Activated CD4-positive, alpha-beta T cell treated with anti-CD3 and anti-CD28 coated beads, Interleukin-2, amount 10 ng/mL, durations not matched to agents 24 days and 14 days (primary cell): Measurements from ENCODE around the gene IGF2R. TPM values are rescaled to one million over a fixed set of nuclear protein-coding genes. Genes with fewer than 3 reads are reported as not detected.
A peak's percentile ranks its signal among the peaks of the same experiment; 100 is the strongest.

Experiments
- DNase-seq: peaks from one replicate; pipeline ENCODE4 v3.0.0; 2022
- H3K27ac Mint-ChIP-seq: one replicate; pipeline ENCODE4 v1.8.0; 2022; ENCODE audit warnings: mild to moderate bottlenecking, mixed read lengths
- H3K27me3 Mint-ChIP-seq: one replicate; pipeline ENCODE4 v1.8.0; 2022; ENCODE audit warnings: mixed read lengths
- H3K36me3 Mint-ChIP-seq: one replicate; pipeline ENCODE4 v1.8.0; 2022; ENCODE audit warnings: low read depth, mild to moderate bottlenecking, mixed read lengths
- H3K4me1 Mint-ChIP-seq: one replicate; pipeline ENCODE4 v1.8.0; 2021; ENCODE audit warnings: mixed read lengths
- H3K4me3 Mint-ChIP-seq: one replicate; pipeline ENCODE4 v1.8.0; 2022; ENCODE audit warnings: mild to moderate bottlenecking, moderate library complexity, mixed read lengths
- H3K9me3 Mint-ChIP-seq: one replicate; pipeline ENCODE4 v1.8.0; 2021; ENCODE audit warnings: mixed read lengths
- intact Hi-C: fragments of 100-400 bp; cut with micrococcal nuclease; formaldehyde crosslinking; loops from one replicate; pipeline ENCODE4 v1.15.1; 2023
- total RNA-seq: library from RNA; stranded (reverse); gene quantifications from 2 replicates; pipeline ENCODE4 v1.2.3, GENCODE V29; 2022

IGF2R gene
- total RNA-seq, 1 donor from 2014 or later: 77.9 TPM

GRCh38 chr6:160054271-160054670 lies 85.4 kb downstream of the IGF2R start:
- intact Hi-C loops: no loop called here
- H3K36me3 Mint-ChIP-seq: peaks cover 81% of the 10 kb centered on the region
- no peak overlapping the region for H3K27ac Mint-ChIP-seq
- H3K27me3 Mint-ChIP-seq: no peaks in the 10 kb centered on the region
- no peak overlapping the region for H3K4me3 Mint-ChIP-seq
- peaks cover 30% of the 10 kb centered on the region for H3K4me1 Mint-ChIP-seq
- no peak for DNase-seq
- H3K9me3 Mint-ChIP-seq: no peaks in the 10 kb centered on the region

- no peak for DNase-seq
- no peaks in the 10 kb centered on the region for H3K9me3 Mint-ChIP-seq
- H3K27me3 Mint-ChIP-seq: no peaks in the 10 kb centered on the region
- peaks cover 28% of the 10 kb centered on the region for H3K4me1 Mint-ChIP-seq
- H3K36me3 Mint-ChIP-seq: peaks cover 80% of the 10 kb centered on the region
- no peak overlapping the region for H3K4me3 Mint-ChIP-seq
- peak overlapping the region; percentile 52 for H3K27ac Mint-ChIP-seq
- intact Hi-C loops: no loop called here
These were observed 86.0 kb downstream of the IGF2R start for GRCh38 chr6:160054913-160055312.

- Mint-ChIP-seq H3K27ac (no peak overlapping the region), H3K36me3 (peaks cover 78% of the 10 kb centered on the region), H3K27me3 (no peaks in the 10 kb centered on the region)
These were observed 86.5 kb downstream of the IGF2R start for GRCh38 chr6:160055378-160055777.

GRCh38 chr6:160055813-160056212 lies 86.9 kb downstream of the IGF2R start:
- intact Hi-C loops: no loop called here
- H3K4me3 Mint-ChIP-seq: no peak overlapping the region
- H3K36me3 Mint-ChIP-seq: peaks cover 78% of the 10 kb centered on the region
- peaks cover 22% of the 10 kb centered on the region for H3K4me1 Mint-ChIP-seq
- no peak overlapping the region for H3K27ac Mint-ChIP-seq
- DNase-seq: no peak
- H3K9me3 Mint-ChIP-seq: no peaks in the 10 kb centered on the region
- no peaks in the 10 kb centered on the region for H3K27me3 Mint-ChIP-seq

More at GRCh38 chr6:160055378-160055777, 86.5 kb downstream of the IGF2R start:
- DNase-seq: no peak
- H3K9me3 Mint-ChIP-seq: no peaks in the 10 kb centered on the region
- H3K4me1 Mint-ChIP-seq: peaks cover 27% of the 10 kb centered on the region
- intact Hi-C loops: no loop called here
- no peak overlapping the region for H3K4me3 Mint-ChIP-seq

GRCh38 chr6:160057080-160057479 lies 88.2 kb downstream of the IGF2R start:
- no peaks in the 10 kb centered on the region for H3K9me3 Mint-ChIP-seq
- no peak overlapping the region for H3K4me3 Mint-ChIP-seq
- no peaks in the 10 kb centered on the region for H3K27me3 Mint-ChIP-seq
- peak overlapping the region; percentile 8 for H3K27ac Mint-ChIP-seq
- peaks cover 72% of the 10 kb centered on the region for H3K36me3 Mint-ChIP-seq
- no peak for DNase-seq
- intact Hi-C loops: no loop called here
- H3K4me1 Mint-ChIP-seq: peaks cover 12% of the 10 kb centered on the region

- Mint-ChIP-seq H3K9me3 (no peaks in the 10 kb centered on the region), H3K27me3 (no peaks in the 10 kb centered on the region), H3K4me1 (peaks cover 11% of the 10 kb centered on the region), H3K4me3 (no peak overlapping the region), H3K27ac (no peak overlapping the region), H3K36me3 (peaks cover 68% of the 10 kb centered on the region)
- intact Hi-C loops: no loop called here
- no peak for DNase-seq
These were observed 89.8 kb downstream of the IGF2R start for GRCh38 chr6:160058603-160059215.

- H3K36me3 Mint-ChIP-seq: peaks cover 66% of the 10 kb centered on the region
- intact Hi-C loops: no loop called here
These were observed 91.3 kb downstream of the IGF2R start for GRCh38 chr6:160060221-160060620.

GRCh38 chr6:160060920-160061447 lies 92.1 kb downstream of the IGF2R start:
- Mint-ChIP-seq H3K27me3 (no peaks in the 10 kb centered on the region), H3K27ac (no peak overlapping the region), H3K36me3 (peaks cover 63% of the 10 kb centered on the region), H3K9me3 (no peaks in the 10 kb centered on the region), H3K4me3 (no peak overlapping the region), H3K4me1 (peaks cover 9% of the 10 kb centered on the region)
- no peak for DNase-seq
- intact Hi-C loops: no loop called here

More at GRCh38 chr6:160060221-160060620, 91.3 kb downstream of the IGF2R start:
- Mint-ChIP-seq H3K27ac (no peak overlapping the region), H3K4me1 (peaks cover 11% of the 10 kb centered on the region), H3K9me3 (no peaks in the 10 kb centered on the region), H3K4me3 (no peak overlapping the region), H3K27me3 (no peaks in the 10 kb centered on the region)
- DNase-seq: no peak

GRCh38 chr6:160063771-160064413 lies 95.0 kb downstream of the IGF2R start:
- Mint-ChIP-seq H3K4me1 (peaks cover 17% of the 10 kb centered on the region), H3K27ac (no peak overlapping the region), H3K36me3 (peaks cover 63% of the 10 kb centered on the region), H3K9me3 (no peaks in the 10 kb centered on the region), H3K27me3 (no peaks in the 10 kb centered on the region), H3K4me3 (no peak overlapping the region)
- DNase-seq: no peak
- intact Hi-C loops: no loop called here

GRCh38 chr6:160065200-160065599 lies 96.3 kb downstream of the IGF2R start:
- Mint-ChIP-seq H3K27me3 (no peaks in the 10 kb centered on the region), H3K36me3 (peaks cover 72% of the 10 kb centered on the region), H3K4me1 (peaks cover 30% of the 10 kb centered on the region), H3K9me3 (no peaks in the 10 kb centered on the region), H3K27ac (no peak overlapping the region), H3K4me3 (no peak overlapping the region)
- intact Hi-C loops: no loop called here
- DNase-seq: no peak

GRCh38 chr6:160067564-160067963 lies 98.7 kb downstream of the IGF2R start:
- intact Hi-C loops: no loop called here
- H3K9me3 Mint-ChIP-seq: no peaks in the 10 kb centered on the region
- H3K36me3 Mint-ChIP-seq: peaks cover 79% of the 10 kb centered on the region
- DNase-seq: no peak
- H3K27me3 Mint-ChIP-seq: no peaks in the 10 kb centered on the region
- no peak overlapping the region for H3K4me3 Mint-ChIP-seq
- peaks cover 43% of the 10 kb centered on the region for H3K4me1 Mint-ChIP-seq
- no peak overlapping the region for H3K27ac Mint-ChIP-seq

- intact Hi-C loops: no loop called here
- H3K27ac Mint-ChIP-seq: no peak overlapping the region
- DNase-seq: no peak
- peak overlapping the region; percentile 56 for H3K4me3 Mint-ChIP-seq
- H3K36me3 Mint-ChIP-seq: peaks cover 83% of the 10 kb centered on the region
- no peaks in the 10 kb centered on the region for H3K27me3 Mint-ChIP-seq
- H3K4me1 Mint-ChIP-seq: peaks cover 45% of the 10 kb centered on the region
- no peaks in the 10 kb centered on the region for H3K9me3 Mint-ChIP-seq
These were observed 99.5 kb downstream of the IGF2R start for GRCh38 chr6:160068346-160068745.

- DNase-seq: peak; percentile 87
- H3K4me1 Mint-ChIP-seq: peaks cover 45% of the 10 kb centered on the region
- H3K9me3 Mint-ChIP-seq: no peaks in the 10 kb centered on the region
- H3K36me3 Mint-ChIP-seq: peaks cover 83% of the 10 kb centered on the region
- no peak overlapping the region for H3K27ac Mint-ChIP-seq
- intact Hi-C loops: no loop called here
- H3K4me3 Mint-ChIP-seq: peak overlapping the region; percentile 56
- no peaks in the 10 kb centered on the region for H3K27me3 Mint-ChIP-seq
These were observed 100.2 kb downstream of the IGF2R start for GRCh38 chr6:160069050-160069454.

- H3K4me1 Mint-ChIP-seq: peaks cover 45% of the 10 kb centered on the region
- peak overlapping the region; percentile 56 for H3K4me3 Mint-ChIP-seq
- DNase-seq: no peak
- peaks cover 82% of the 10 kb centered on the region for H3K36me3 Mint-ChIP-seq
- H3K27ac Mint-ChIP-seq: no peak overlapping the region
- H3K9me3 Mint-ChIP-seq: no peaks in the 10 kb centered on the region
- intact Hi-C loops: no loop called here
- no peaks in the 10 kb centered on the region for H3K27me3 Mint-ChIP-seq
These were observed 100.6 kb downstream of the IGF2R start for GRCh38 chr6:160069459-160069858.
